COLO668 (cell line): ENCODE measurements around the gene LGALS9.
A peak's percentile ranks its signal among the peaks of the same experiment; 100 is the strongest.

Experiments used
- DNase-seq: peaks from one replicate; lab custom pipeline; 2025; ENCODE audit not compliant: unreplicated experiment; lab: John Stamatoyannopoulos, UW

The LGALS9 gene

DNA sequence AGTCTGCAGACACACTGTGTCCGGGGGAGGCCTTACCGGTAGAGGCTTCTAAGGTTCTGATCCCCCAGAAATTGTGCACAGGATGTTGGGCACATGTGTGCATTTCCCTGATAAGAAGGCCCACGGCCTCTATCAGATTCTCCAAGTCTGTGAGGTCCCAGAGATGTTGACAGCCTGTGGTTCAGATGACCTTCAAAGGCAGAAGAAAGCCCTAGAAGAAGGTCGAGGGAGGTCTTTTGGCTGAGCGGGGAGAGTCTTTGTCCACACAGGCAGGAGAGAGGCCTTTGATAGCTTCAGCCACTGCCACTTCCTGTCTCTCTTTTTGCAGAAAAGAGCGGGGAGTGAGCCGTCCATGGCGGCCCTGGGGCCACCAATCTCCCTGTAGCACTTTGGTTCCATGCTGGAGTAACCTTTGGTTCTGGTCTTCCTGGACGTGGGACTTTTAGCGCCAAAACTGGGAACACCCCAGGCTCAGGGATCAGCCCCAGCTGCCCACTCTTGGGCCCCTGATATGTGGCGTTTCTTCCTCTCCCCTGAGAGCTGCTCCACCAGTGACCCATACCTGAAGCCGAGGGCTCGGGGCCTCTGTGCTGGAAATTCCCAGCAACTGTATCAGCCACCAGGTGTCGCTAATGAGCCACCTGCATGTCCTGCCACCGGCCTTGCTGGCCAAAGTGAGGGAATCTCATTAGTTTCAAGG is 28.1 kb upstream of the LGALS9 start:
- peak; percentile 44 for DNase-seq

DNA sequence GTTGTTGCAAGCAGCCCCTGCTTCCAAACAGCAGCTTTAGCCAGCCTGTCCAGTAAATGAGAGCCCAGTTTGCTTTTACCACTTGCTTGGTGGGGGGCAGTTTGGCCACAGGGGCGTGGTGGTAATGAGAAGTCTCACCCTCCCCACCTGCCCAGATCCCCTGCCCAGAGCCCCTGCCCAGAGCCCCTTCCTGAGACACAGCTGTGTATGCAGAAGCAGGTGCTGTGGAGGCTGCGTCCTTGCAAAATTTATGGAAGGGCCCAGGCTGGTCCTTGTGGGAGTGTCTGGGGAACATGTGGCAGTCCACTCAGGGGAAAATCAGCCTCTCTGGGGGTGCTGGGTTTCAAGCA is 27.6 kb upstream of the LGALS9 start:
- DNase-seq = no peak

DNA sequence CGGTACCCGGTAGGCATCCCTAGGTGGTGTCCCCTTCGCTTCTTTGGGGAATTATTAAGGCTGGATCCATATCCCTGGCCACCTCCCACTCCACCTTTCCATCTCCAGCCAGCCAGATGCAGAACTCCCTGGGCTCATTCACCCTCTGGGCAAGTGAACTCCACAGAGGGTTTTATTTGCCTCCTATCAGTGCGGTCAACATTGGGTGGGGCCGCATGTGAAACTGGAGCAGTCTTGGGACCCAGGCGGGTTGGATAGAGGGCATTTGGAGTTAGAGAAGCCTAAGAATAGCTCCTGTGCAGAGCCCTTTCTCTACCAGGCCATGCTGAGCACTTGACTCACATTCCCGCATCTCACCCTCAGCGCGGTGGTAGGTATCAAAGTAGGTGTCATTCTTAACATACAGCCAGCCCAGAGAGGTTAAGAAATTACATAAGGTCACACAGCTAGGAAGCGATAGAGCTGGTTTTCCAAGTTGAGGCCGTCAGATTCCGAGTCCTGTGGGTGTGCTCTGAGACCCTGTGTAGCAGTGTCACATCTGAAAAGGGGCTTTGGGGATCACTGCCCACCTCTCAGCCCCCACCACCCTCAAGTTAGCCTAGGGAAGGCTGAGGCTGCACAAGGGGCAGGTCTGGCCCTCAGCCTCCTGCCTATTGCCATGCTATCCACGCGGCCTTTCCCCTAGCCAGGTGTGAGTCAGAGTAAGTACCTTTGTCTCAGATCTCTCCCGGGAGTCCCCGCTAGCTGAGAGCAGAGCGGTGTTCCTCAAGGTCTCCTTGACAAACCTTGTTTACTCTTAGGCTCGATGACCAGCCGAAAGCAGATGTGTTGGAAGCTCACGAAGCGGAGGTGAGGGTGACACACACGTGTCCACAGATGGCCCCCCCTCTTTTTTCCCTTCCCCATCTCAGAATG is 26.9 kb upstream of the LGALS9 start:
- no peak for DNase-seq

DNA sequence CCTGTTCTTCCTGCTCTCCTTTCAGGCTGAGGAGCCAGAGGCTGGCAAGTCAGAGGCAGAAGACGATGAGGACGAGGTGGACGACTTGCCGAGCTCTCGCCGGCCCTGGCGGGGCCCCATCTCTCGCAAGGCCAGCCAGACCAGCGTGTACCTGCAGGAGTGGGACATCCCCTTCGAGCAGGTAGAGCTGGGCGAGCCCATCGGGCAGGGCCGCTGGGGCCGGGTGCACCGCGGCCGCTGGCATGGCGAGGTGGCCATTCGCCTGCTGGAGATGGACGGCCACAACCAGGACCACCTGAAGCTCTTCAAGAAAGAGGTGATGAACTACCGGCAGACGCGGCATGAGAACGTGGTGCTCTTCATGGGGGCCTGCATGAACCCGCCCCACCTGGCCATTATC is 25.6 kb upstream of the LGALS9 start:
- DNase-seq = no peak

DNA sequence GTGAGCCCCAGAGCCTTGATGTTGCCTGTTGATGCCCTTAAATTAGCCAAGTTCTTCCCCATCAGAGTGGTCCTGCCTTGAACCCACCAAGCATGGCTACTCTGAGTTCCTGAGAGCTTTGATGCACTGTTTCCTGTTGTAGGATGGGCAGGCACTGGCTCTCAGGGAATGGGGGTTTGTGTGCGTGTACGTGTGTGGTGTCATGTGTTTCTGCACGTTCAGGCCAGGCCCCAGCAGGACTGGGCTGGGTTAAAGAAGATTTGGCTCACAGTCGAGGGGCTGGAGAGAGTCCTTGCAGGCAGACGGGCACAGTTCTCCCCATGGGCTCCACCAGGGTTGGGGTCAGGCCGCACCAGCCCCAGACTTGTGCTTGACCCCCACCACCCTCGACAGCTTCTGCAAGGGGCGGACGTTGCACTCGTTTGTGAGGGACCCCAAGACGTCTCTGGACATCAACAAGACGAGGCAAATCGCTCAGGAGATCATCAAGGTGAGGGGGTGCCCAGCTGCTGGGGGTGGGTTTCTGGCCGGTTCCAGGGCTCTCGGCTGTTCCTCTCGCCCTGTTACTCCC is 23.4 kb upstream of the LGALS9 start:
- no peak for DNase-seq

DNA sequence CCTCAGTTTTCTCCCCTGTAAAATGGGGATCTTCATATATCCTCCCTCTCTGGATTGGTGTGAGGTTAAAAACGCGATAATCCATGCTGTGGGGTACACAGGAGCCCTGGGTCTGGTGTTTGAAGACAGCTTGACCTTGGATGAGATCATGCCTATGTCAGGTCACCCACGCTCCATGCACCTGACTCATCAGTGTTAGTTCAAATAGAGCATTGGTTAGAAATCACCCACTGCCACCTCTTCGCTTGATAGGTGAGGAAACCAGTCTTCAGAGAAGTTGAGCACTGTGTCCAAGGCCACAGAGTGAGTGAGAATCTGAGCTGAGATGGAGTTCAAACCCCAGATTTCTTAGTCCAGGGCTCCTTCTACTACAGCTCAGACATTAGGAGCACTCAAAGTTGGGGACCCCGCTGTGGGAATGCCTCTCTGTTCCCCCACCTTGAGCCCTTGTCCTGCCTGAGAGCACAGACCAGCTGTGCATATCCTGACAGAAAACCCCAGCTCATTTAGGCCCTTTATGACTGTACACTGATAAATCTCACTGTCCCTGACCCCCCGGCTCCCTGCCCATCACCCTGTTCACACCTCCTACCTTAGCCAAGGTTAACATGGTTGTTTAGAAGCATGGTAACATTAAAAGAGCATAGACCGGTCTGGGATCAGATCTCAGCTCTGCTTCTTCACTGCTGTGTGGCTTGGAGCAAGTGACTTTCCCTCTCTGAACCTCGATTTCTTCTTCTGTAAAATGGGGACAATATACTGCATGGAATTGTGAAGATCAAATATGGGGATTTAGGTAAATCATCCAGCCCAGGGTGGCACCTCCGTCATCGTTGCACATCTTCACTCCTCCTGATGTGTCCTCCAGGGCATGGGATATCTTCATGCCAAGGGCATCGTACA is 22.4 kb upstream of the LGALS9 start:
- DNase-seq = no peak

DNA sequence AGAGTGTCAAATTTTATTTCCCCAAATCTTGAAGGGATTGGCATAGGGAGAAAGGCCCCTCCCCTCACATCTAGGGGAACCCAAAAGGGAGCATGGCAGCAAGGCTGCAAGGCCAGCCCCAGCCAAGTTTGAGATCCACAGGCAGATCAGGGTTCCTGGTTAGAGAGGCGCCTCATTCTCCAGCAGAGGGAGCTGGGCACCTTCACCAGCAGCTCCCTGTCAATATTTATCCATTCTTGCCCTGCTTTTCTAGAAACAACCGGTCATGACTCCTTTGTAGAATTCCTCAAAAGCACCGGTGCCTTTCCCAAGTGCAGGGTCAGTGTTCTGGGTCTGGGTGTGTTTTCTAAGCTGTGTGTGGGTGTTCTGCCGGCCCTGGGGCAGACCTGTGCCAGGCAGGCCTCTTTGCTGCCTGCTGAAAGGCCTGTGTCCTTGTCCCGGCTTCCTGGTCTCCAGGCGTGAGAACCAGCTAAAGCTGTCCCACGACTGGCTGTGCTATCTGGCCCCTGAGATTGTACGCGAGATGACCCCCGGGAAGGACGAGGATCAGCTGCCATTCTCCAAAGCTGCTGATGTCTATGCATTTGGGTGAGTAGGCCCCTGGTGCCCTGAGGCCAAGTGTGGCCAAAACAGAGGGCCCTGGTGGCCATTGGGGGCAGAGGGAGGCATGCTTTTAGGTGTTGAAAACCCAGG is 21.2 kb upstream of the LGALS9 start:
- DNase-seq = no peak

DNA sequence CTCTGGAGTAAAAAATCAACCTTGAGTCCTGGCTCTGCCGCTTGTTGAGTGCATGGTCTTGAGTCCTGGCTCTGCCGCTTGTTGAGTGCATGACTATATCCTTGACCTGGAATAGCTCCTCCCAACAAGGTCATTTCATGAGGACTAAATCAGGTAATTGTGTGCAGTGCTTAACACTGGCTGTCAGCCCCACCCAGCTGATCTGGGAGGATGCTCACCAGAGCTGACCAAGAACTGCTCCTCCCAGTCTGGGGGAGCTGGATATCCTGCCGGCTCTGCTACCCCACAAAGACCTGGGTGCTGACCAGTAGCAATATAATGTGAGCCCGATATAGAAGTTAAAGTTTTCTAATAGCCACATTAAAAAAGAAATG is 20.7 kb upstream of the LGALS9 start:
- DNase-seq = no peak

DNA sequence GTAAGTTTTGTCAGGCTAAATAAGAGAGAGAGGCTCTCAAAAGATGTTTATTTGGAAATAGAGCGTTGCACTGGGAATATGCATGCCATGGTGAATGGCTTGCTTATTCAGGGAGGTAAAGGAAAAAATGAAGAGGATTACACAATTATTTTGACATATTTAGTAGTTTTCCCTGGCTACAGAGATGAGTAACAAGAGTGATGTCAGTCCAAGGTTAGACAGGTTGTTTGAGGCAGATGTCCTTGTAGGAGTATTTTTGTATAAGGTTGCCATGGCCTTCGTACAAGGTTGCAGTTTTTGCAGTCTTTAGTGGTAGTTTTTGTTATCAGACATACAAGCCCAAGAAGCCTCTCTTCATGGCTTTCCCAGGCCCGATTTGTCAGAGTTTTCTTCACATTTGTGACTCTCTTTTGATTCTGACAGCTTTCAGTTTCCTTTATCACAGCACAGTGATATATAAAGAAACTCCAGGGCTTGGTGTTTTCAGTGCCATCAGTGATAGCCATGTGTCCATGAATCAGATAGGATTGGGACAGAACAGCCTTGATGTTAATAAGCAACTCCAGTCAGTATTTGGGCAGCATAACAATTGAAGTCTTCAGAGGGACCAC is 18.7 kb upstream of the LGALS9 start:
- DNase-seq = no peak

DNA sequence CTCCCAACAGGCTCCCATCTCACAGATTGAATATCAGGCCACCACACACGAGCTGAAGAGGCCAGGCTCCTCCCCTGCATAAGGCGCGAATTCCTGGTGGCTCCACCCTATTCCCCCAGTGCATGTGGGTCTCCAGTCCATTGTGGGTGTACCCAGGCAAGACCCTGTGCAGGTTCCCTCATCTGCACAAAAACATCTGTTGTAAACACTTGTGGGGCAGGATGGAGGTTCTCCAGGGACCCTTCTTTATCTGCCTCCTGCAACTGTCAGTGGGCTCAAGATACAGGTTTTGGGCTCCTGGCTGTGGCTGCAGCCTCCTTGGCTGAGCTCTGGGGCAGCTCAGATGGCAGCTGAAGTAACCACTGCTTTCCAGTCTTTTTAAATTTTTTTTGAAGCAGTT is 17.6 kb upstream of the LGALS9 start:
- no peak for DNase-seq

DNA sequence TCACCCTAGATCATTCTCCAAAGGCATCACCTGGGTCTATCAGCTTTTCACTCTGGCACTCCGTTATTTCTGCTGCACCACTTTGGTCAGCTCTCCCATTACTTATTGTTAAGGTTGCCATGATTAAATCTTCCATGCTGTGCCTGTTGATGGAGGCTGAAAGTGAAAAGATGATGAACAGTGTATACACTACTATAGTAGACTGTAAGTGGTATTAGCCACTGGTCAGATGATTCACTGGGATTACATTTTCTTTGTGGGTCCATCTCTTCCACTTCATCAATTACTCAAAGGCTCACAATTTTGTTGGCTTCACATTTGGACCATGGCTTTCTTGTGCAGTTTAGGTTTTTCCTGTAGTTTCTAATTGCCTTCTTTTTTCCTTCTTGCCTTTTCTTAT is 15.9 kb upstream of the LGALS9 start:
- no peak for DNase-seq

DNA sequence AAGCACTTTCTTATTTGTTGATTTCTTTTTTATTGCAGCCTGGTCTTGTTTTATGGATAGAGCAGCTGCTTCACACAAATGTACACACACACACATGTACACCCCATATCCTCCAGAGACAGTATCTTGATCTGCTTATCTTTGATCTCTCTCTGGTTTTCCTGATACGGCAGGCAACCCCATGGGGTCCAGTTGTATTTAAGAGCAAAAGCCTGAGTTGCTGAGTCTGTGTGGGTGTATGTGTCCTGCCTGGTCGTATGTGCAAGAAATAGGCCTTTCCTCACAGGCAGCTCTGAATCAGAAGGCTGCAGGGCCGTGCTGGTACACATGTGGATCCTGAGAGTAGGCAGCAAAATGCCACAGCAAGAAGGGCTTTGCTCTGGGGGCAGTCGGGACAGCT is 14.6 kb upstream of the LGALS9 start:
- no peak for DNase-seq

DNA sequence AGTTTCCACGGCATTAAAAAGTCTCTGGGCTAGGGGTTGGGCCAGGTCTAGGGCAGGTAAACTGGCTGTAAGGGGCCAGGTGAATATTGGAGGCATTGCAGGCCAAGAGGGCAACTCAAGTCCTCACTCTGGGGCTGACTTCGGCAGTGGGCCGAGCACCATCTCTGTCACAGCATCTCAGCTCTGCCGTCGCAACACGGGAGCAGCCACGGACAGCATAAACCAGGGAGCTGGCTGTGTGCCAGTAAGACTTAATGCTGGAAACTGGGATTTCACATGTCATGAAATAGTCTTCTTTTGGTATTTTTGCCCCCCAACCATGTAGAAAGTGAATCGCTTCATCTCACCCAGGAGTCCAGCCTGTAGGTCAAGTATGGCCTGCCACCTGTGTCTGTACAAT is 12.6 kb upstream of the LGALS9 start:
- DNase-seq = no peak

DNA sequence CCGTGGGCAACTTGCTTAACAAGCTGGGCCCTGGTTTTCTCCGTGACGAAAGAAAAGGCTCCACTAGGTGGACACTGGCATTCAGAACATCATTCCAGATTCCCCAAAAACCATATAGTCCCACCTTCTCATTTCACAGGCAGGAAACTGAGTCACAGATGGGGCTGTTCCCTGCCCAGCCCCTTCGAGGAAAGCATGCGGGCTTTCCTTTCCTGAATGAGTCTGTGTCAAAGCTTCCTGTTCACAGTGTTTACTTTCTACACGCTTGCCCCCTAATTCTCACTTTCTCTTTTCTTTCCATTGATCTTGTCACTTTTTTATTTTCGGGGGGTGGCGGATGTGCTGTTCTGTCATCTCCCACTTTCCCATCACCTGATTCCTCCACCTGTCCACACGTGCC is 10.3 kb upstream of the LGALS9 start:
- no peak for DNase-seq

DNA sequence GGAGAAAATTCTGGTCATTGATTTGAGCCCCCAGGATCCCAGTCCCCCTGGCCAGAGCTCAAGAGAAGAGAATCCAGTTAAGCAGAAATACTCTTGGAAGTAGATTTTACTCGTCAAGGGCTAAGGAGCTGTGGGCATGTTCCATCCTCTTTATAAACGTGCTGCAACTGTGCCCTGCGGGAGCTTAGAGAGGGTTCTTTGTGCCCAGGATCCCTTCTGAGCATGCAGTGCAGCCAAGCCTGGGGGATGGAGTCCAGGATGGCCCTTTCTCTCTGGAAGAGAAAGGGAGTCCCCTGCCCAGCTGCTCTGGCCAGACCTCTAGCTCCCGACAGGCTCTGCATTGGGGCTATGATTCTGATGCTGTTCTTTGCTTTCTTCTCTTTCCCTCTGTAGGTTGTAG is 9.5 kb upstream of the LGALS9 start:
- no peak for DNase-seq

DNA sequence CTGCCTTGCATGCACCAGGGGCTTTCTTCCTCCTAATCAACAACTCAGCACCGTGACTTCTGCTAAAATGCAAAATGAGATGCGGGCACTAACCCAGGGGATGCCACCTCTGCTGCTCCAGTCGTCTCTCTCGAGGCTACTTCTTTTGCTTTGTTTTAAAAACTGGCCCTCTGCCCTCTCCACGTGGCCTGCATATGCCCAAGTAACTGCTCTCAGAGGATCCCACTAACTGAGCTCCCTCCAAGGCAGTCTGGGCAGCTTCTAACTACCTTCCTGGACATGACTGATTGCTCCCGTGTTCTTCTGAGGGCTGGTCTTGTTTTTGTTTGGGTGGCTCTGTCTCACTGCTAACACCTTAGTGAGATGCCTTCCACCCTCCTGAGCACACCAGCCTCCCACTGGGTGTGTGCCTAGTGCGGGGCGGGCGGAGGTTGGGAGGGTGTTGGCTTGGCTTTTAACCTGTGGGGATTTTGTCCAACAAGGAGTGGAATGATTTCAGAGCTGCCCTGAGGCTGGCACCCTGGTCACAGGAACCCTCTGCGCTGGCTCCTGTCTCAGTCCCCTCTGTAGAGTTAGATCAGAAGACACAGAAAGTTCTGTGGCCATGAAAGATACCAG is 8.9 kb upstream of the LGALS9 start:
- DNase-seq = no peak

DNA sequence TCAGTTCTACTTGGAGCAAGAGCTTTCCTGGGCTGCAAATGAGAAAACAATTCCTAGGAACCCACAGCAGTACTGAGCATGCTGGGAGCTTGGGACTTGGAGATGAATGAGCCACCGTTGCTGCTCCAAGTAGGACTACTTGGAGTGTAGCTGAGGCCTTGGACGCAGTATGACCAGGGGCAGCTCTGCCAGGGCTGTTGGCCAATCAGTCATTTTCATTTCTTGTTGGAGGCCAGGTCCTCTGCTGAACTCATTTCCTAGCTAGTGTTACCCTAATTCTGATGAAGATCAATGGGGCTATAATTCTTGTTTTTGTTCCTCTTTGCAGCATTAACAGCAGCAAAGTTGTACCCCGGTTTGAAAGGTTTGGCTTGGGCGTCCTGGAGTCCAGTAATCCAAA is 8.0 kb upstream of the LGALS9 start:
- no peak for DNase-seq

DNA sequence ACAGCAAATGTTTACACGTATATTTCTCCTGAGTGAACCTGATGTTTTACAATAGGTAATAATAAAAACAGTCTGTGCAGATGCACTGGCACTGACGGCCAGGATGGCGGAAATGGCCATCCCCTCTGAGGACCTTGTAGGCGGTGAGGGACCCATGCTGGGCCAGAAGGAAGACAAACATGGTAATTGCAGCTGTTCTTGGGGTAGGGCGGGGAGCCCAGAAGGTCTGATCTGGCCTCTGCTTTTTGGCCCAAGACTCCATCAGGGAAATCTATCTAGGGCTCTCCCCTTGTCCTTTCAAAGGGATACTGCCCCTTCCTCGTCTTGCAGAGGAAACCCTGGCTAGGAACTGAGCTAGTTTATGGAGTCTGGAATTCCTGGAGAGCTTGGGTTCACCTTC is 7.4 kb upstream of the LGALS9 start:
- no peak for DNase-seq

DNA sequence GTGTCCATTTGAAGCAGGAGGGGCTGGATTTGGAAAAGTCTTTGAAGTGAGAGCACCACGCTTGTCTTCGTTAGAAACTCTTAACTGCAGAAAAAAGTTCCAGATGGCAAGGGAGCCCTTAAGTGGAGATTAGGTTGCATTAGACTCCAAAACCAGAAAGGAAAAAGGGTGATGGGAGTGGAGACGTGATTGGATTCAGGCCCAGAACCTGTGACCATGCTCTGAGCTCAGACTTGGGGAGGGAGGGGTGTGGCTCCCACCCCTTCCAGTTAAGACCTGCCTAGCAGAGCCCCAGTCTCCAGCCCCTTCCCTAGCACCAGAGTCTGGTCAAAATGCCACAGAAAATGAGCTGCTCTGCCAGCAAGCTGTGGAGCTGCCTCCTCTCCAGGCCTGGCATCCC is 6.4 kb upstream of the LGALS9 start:
- DNase-seq = no peak

DNA sequence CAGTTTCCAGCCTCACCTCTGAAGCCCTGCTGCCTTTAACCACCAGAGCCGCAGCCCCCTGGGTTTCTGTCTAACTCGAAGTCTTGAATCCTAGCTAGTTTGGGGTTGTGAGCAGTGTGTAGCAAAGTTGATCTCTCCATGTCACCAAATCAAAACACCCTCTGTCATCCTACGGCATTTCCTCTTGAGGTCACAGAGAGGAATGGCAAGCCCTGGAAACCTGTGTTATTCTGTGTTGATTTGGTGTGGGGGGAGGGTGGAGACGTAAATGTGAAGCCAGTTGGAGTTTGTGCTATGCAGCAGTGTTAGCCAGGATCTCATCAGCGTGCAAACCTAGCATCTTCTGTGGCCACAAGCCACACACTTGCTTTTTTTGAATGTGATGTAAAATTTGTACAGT is 5.1 kb upstream of the LGALS9 start:
- no peak for DNase-seq
